T-cell (primary cell): ENCODE data around the gene CUBN. TPM values are rescaled to one million over a fixed set of nuclear protein-coding genes. Genes with fewer than 3 reads are reported as not detected.

Experiments
- ATAC-seq, 4 experiments: fragments of 200-7000 bp in 3 of 4; fragments of 150-1000 bp in 1 of 4; cut with Tn5 transposase; replicated peaks in 1 of 4; 1 replicate in 3 of 4; 2 replicates in 1 of 4; pipeline ENCODE4 v1.10.0; 2021; ENCODE audit warnings: moderate library complexity in 3 of 4, mild to moderate bottlenecking in 2 of 4, moderate number of reproducible peaks in 1 of 4
- CTCF ChIA-PET, 2 donors: fragments of 300-600 bp; sonication (Branson Sonifier 250); formaldehyde crosslinking; loops; one replicate each; lab custom pipeline; 2022; ENCODE audit warnings: antibody characterized with exemption in 2 of 2; lab: Charles Lee
- POLR2A ChIA-PET, 2 donors: fragments of 300-600 bp; sonication (Branson Sonifier 250); formaldehyde crosslinking; loops; one replicate each; lab custom pipeline; 2022; ENCODE audit warnings: antibody characterized with exemption in 2 of 2; lab: Charles Lee
- DNase-seq, 35 experiments: peaks; one replicate each; pipeline versions ENCODE4 v3.0.0 to v3.0.0-alpha.2; 2013 to 2023
- H3K27ac ChIP-seq: one replicate; pipeline ENCODE4 v1.5.1; 2013; ENCODE audit warnings: low read length
- H3K27me3 ChIP-seq, 2 experiments: replicated peaks in 1 of 2; 1 replicate in 1 of 2; 2 replicates in 1 of 2; pipeline versions ENCODE4 v1.6.1 to v1.7.0; 2013; ENCODE audit warnings: low read length in 1 of 2, mixed read lengths in 1 of 2; ENCODE audit not compliant: control insufficient read depth in 2 of 2, insufficient read depth in 2 of 2; ENCODE audit errors: extremely low read depth in 1 of 2
- H3K36me3 ChIP-seq, 2 donors: 1 replicate in 1 of 2; 2 replicates in 1 of 2; pipeline versions ENCODE4 v1.6.1 to v1.7.0; 2013; ENCODE audit warnings: low read length in 1 of 2; ENCODE audit not compliant: control insufficient read depth in 2 of 2, insufficient read depth in 1 of 2; ENCODE audit errors: extremely low read depth in 1 of 2
- H3K4me1 ChIP-seq, 2 experiments: 1 replicate in 1 of 2; 2 replicates in 1 of 2; pipeline versions ENCODE4 v1.6.1 to v1.7.0; 2013; ENCODE audit warnings: low read length in 2 of 2, mixed read lengths in 1 of 2; ENCODE audit not compliant: insufficient read depth in 2 of 2, control insufficient read depth in 1 of 2; ENCODE audit errors: extremely low read depth in 1 of 2
- H3K4me3 ChIP-seq, 2 donors: 1 replicate in 1 of 2; 2 replicates in 1 of 2; pipeline versions ENCODE4 v1.5.1 to v1.7.0; 2013; ENCODE audit warnings: mild to moderate bottlenecking in 2 of 2, low read length in 1 of 2, moderate library complexity in 1 of 2; ENCODE audit not compliant: control insufficient read depth in 1 of 2; ENCODE audit errors: extremely low read depth in 1 of 2
- H3K9me3 ChIP-seq: 2 replicates; pipeline ENCODE4 v1.7.0; 2013
- H3K27ac Mint-ChIP-seq, 2 donors: one replicate each; pipeline ENCODE4 v1.8.0; 2020 to 2021; ENCODE audit warnings: mild to moderate bottlenecking in 2 of 2, mixed read lengths in 2 of 2
- H3K27me3 Mint-ChIP-seq, 2 donors: one replicate each; pipeline ENCODE4 v1.8.0; 2021 to 2022; ENCODE audit warnings: mixed read lengths in 2 of 2
- H3K36me3 Mint-ChIP-seq: one replicate; pipeline ENCODE4 v1.8.0; 2021; ENCODE audit warnings: mixed read lengths
- H3K4me1 Mint-ChIP-seq, 3 donors: one replicate each; pipeline ENCODE4 v1.8.0; 2020 to 2022; ENCODE audit warnings: mixed read lengths in 3 of 3, mild to moderate bottlenecking in 1 of 3
- H3K4me3 Mint-ChIP-seq, 3 donors: one replicate each; pipeline ENCODE4 v1.8.0; 2020 to 2022; ENCODE audit warnings: mild to moderate bottlenecking in 3 of 3, mixed read lengths in 3 of 3, moderate library complexity in 3 of 3
- H3K9me3 Mint-ChIP-seq, 3 donors: one replicate each; pipeline ENCODE4 v1.8.0; 2020 to 2022; ENCODE audit warnings: mixed read lengths in 3 of 3
- WGBS: methylation state at CpG from one replicate; pipeline ENCODE4 v1.1.5; 2013; ENCODE audit warnings: missing lambda C conversion rate; ENCODE audit not compliant: insufficient coverage; 5-methylcytosine and 5-hydroxymethylcytosine counted together
- total RNA-seq, 35 experiments: library from RNA in 6 of 35; stranded (reverse) in 6 of 35; fragments of 120-200 nt in 1 of 35; gene quantifications; one replicate each; pipeline versions ENCODE4 v1.2.1 to v1.2.4 and lab custom pipeline; 2013 to 2026

Gene CUBN
- total RNA-seq, 5 donors from 2014 or later (not counting 1 experiment from before 2014, with no cell fraction given): 6.3 to 11.4 (median 8.6) TPM

DNA sequence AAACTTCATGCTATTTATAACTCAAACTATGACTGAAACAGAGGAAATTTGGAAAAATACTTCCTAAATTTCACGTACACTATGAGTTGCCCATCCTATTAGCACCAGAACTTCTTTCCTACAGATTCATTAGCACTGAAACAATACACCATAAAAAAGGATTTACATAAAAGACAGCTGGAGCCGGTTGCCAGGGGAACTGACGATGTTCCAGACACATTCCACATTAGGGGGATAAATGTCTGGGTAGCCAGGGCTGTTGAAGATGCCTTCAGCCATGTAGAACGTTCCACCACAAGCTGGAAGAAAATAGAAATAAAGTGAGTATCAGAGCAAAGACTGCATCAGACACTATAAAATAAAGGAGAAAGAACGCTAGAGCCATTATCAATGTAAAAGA lies 182.5 kb downstream of the CUBN start:
- ChIA-PET CTCF (no interaction called here), POLR2A (interaction anchor here in 1 of 2 donors (1.0 kb wide), 1 partner anchor 254 kb away, joined by 3 read pairs; the partner anchor contains the start of gene TRDMT1)
- peaks cover 0 to 3% of the 10 kb centered on the region in 2 donors for H3K36me3 ChIP-seq
- no peaks in the 10 kb centered on the region for H3K27me3 ChIP-seq
- WGBS: no CpG with 5 or more reads among the region's 5 CpGs
- Mint-ChIP-seq H3K4me3 (no peak overlapping the region), H3K4me1 (peaks cover 3 to 33% (median 20%) of the 10 kb centered on the region in 3 donors), H3K27ac (no peak overlapping the region), H3K9me3 (no peaks in the 10 kb centered on the region), H3K27me3 (no peaks in the 10 kb centered on the region), H3K36me3 (peaks cover 20% of the 10 kb centered on the region)
- H3K4me3 ChIP-seq: no peak overlapping the region
- DNase-seq: no peak
- peaks cover 0 to 7% of the 10 kb centered on the region in 2 experiments for H3K4me1 ChIP-seq
- no peak for ATAC-seq
- no peaks in the 10 kb centered on the region for H3K9me3 ChIP-seq
- H3K27ac ChIP-seq: no peak overlapping the region

DNA sequence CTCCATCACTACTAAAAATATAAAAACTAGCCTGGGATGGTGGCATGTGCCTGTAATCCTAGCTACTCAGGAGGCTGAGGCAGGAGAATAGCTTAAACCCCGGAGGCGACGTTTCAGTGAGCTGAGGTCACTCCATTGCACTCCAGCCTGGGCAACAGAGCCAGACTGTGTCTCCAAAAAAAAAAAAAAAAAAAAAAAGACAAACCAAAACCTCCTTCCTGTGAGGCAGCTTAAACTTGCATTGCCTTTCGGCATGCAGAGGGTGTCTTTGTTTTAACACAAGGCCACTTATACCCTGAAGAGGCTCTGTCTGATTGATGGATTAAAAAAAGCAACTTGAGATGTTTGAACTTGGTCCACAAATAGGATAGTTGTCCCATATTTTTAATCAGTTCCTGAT lies 184.0 kb downstream of the CUBN start:
- ATAC-seq (no peak), DNase-seq (no peak)
- ChIA-PET POLR2A (interaction anchor here in 1 of 2 donors (0.6 to 1.1 kb wide), 3 partner anchors 81 to 284 kb away, joined by 3 to 10 read pairs (median 4); no protein-coding TSS in a partner anchor), CTCF (interaction anchor here in 1 of 2 donors (0.6 kb wide), 1 partner anchor 27 kb away, joined by 3 read pairs; no protein-coding TSS in a partner anchor)
- Mint-ChIP-seq H3K27ac (no peak overlapping the region), H3K27me3 (no peaks in the 10 kb centered on the region), H3K9me3 (no peaks in the 10 kb centered on the region), H3K4me3 (no peak overlapping the region), H3K36me3 (peaks cover 19% of the 10 kb centered on the region), H3K4me1 (peaks cover 0 to 20% (median 17%) of the 10 kb centered on the region in 3 donors)
- H3K36me3 ChIP-seq: peaks cover 0 to 3% of the 10 kb centered on the region in 2 donors
- no peak overlapping the region for H3K27ac ChIP-seq
- H3K9me3 ChIP-seq: no peaks in the 10 kb centered on the region
- no peaks in the 10 kb centered on the region for H3K27me3 ChIP-seq
- H3K4me3 ChIP-seq: no peak overlapping the region
- 100% methylated on average over 3 of the region's 4 CpGs for WGBS
- peaks cover 0 to 3% of the 10 kb centered on the region in 2 experiments for H3K4me1 ChIP-seq

DNA sequence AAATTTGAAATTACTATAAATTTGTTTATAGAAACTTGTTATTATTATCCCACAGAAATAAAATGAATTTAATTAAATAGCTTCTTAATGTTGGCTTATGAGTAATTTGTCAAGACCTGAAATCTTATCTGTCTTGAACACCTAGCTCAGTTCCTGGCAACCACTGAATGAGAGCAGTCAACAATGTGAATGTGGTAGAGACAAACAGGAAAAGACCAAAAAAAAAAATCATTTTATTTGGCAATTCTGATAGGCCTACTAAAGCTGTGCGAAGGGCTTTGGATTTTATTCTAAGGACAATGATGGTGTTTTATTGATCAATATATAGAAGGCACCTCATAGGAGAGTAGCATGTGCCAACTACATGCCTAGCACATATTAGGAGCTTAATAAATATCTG lies 184.6 kb downstream of the CUBN start:
- Mint-ChIP-seq H3K36me3 (peaks cover 25% of the 10 kb centered on the region), H3K27ac (no peak overlapping the region), H3K4me1 (peaks cover 0 to 18% (median 17%) of the 10 kb centered on the region in 3 donors), H3K4me3 (no peak overlapping the region), H3K9me3 (no peaks in the 10 kb centered on the region), H3K27me3 (no peaks in the 10 kb centered on the region)
- H3K4me1 ChIP-seq: peaks cover 0 to 3% of the 10 kb centered on the region in 2 experiments
- peaks cover 0 to 3% of the 10 kb centered on the region in 2 donors for H3K36me3 ChIP-seq
- no peaks in the 10 kb centered on the region for H3K9me3 ChIP-seq
- no peak for DNase-seq
- POLR2A ChIA-PET: interaction anchor here (0.5 to 1.1 kb wide), 7 partner anchors 78 to 1073 kb away, joined by 3 to 10 read pairs (median 4); no protein-coding TSS in a partner anchor
- H3K27me3 ChIP-seq: no peaks in the 10 kb centered on the region
- ATAC-seq: peak in 1 of 4 experiments; percentile 34
- no peak overlapping the region for H3K27ac ChIP-seq
- CTCF ChIA-PET: no interaction called here
- no CpG with 5 or more reads among the region's 1 CpG for WGBS
- no peak overlapping the region for H3K4me3 ChIP-seq

DNA sequence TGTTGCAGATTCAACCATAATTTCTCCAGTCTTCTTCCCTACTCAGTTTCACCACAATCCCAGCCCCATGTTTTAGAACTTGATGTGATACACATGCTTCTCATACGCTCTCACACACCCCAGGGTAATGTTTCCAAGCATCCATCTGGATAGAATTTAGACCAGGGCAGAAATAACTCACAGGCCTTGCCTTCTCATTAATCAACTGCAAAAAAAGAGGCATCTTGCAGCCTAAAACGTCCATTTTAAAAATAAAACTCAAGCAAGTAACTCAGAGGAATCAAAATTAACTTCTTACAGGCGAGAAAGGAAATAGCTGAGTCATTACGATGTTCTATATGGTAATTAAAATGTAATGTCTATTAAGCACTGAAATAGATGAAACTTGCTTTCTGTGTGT lies 185.2 kb downstream of the CUBN start:
- Histone ChIP-seq H3K36me3 (peaks cover 0 to 3% of the 10 kb centered on the region in 2 donors), H3K27ac (no peak overlapping the region), H3K9me3 (no peaks in the 10 kb centered on the region), H3K4me3 (no peak overlapping the region), H3K27me3 (no peaks in the 10 kb centered on the region), H3K4me1 (peaks cover 0 to 3% of the 10 kb centered on the region in 2 experiments)
- WGBS: 100% methylated on average over 1 of the region's 4 CpGs
- Mint-ChIP-seq H3K4me1 (peaks cover 0 to 18% (median 17%) of the 10 kb centered on the region in 3 donors), H3K4me3 (no peak overlapping the region), H3K27ac (peak overlapping the region; percentile 4 to 48), H3K36me3 (peaks cover 27% of the 10 kb centered on the region), H3K27me3 (no peaks in the 10 kb centered on the region), H3K9me3 (no peaks in the 10 kb centered on the region)
- ChIA-PET POLR2A (interaction anchor here (0.5 to 1.1 kb wide), 5 partner anchors 79 to 1073 kb away, joined by 3 to 5 read pairs (median 4); no protein-coding TSS in a partner anchor), CTCF (no interaction called here)
- ATAC-seq (no peak), DNase-seq (no peak)

DNA sequence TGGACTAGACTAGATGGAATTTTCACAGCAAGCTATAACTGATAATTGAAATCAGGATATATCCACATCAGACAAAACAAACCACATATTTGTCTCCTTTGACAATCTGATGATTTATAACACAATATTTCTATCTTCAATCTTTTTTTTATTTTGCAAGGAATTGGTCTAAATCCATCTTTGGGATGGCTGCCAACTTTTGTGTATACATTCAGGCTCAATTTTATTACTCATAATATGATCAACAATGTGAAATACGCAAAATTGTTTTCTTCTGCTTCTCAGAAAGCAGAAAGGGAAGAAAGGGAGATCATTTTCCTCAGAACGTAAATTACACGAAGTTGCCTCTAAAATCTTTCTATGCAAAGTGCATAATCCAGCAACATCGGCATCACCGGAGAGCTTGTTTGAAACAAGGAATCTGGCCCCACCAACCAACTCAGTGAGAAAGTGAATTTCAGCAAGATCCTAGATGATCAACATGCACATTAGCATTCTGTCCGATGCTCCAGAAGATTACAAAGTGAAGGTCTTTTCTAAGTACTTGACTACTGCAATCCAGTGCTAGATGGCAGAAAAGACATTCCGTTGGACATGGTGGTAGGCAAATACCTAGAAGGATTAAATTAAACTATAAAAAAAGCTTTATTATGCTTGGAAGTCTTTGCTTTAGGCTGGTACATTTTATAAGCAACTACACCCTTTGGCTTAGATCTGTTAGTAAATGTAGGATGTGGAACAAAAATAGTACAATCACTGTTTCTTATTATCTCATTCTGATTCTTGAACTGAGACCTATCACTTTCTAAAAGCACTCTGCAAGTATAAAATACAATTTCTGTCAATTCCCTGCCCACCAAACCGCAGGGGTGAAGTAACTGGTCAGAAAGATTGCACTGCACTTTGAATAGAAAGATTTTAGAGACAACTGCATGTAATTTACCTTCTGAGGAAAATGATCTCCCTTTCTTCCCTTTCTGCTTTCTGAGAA lies 186.0 kb downstream of the CUBN start:
- DNase-seq (no peak), ATAC-seq (no peak)
- no peak overlapping the region for H3K4me3 ChIP-seq
- Mint-ChIP-seq H3K27me3 (no peaks in the 10 kb centered on the region), H3K27ac (no peak overlapping the region), H3K4me3 (no peak overlapping the region), H3K4me1 (peaks cover 0 to 17% (median 16%) of the 10 kb centered on the region in 3 donors), H3K9me3 (no peaks in the 10 kb centered on the region), H3K36me3 (peaks cover 31% of the 10 kb centered on the region)
- no peak overlapping the region for H3K27ac ChIP-seq
- WGBS: no CpG with 5 or more reads among the region's 8 CpGs
- POLR2A ChIA-PET: no interaction called here
- CTCF ChIA-PET: no interaction called here
- H3K27me3 ChIP-seq: no peaks in the 10 kb centered on the region
- peaks cover 0 to 3% of the 10 kb centered on the region in 2 donors for H3K36me3 ChIP-seq
- no peaks in the 10 kb centered on the region for H3K9me3 ChIP-seq
- H3K4me1 ChIP-seq: peaks cover 0 to 3% of the 10 kb centered on the region in 2 experiments

DNA sequence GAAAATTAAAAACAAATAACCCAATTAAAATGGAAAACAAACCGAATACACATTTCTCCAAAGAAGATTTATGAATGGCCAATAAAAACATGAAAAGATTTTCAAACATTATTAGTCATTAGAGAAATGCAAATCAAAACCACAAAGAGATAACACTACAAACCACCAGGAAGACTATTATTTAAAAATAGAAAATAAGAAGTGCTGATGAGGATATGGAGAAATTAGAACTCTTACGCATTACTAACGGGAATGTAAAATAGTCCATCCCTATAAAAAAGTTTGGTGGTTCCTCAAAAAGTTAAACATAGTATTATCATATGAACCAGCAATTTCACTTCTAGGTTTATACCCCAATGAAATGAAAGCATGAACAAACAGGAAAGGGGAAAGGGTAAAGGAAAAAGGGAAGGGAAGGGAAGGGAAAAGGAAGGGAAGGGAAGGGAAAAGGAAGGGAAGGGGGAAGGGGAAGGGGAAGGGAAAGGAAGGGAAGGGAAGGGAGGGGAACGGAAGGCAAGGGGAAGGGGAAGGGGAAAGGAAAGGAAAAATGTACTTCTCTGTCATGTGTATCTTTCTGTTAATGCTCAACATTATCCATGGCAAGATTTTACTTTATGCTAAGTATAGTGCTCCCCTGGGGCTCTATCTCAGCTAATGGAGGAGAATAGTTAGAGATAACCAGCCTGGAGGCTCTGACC lies 187.1 kb downstream of the CUBN start:
- Histone ChIP-seq H3K9me3 (no peaks in the 10 kb centered on the region), H3K36me3 (peaks cover 0 to 3% of the 10 kb centered on the region in 2 donors), H3K4me3 (no peak overlapping the region), H3K27me3 (no peaks in the 10 kb centered on the region), H3K4me1 (peaks cover 0 to 3% of the 10 kb centered on the region in 2 experiments), H3K27ac (no peak overlapping the region)
- WGBS: no CpG with 5 or more reads among the region's 4 CpGs
- no peaks in the 10 kb centered on the region for H3K9me3 Mint-ChIP-seq
- CTCF ChIA-PET: no interaction called here
- POLR2A ChIA-PET: no interaction called here
- ATAC-seq (no peak), DNase-seq (no peak)
- H3K27me3 Mint-ChIP-seq: no peaks in the 10 kb centered on the region
- peaks cover 29% of the 10 kb centered on the region for H3K36me3 Mint-ChIP-seq
- H3K4me1 Mint-ChIP-seq: peaks cover 0 to 12% (median 11%) of the 10 kb centered on the region in 3 donors
- H3K4me3 Mint-ChIP-seq: no peak overlapping the region
- H3K27ac Mint-ChIP-seq: no peak overlapping the region
